ENCODE results near the gene CSRP2.

GRCh38 chr12:76916170-76916540 is 37.3 kb upstream of the CSRP2 start:
- TF ChIP-seq SIN3A (conservative IDR thresholded peaks at IDR 0.05 in 1 of 2, IDR thresholded peaks at IDR 0.05 in 1 of 2; ENCODE audit: low read depth in 1 of 2, low read length in 2 of 2) (no peak), USF2 (IDR thresholded peaks at IDR 0.05; ENCODE audit: low read length) (no peak), POLR2AphosphoS5 (IDR thresholded peaks at IDR 0.05; ENCODE audit: low read depth, low read length) (no peak), CTCF (IDR thresholded peaks at IDR 0.05; ENCODE audit: control extremely low read depth in 1 of 3, insufficient read depth in 1 of 3, low read depth in 1 of 3, low read length in 3 of 3) (no peak), POLR2A (IDR thresholded peaks at IDR 0.05; ENCODE audit: control extremely low read depth in 1 of 2, low read depth in 2 of 2, low read length in 2 of 2) (no peak), MAFK (IDR thresholded peaks at IDR 0.05; ENCODE audit: low read depth, low read length) (no peak), TAF7 (optimal IDR thresholded peaks at IDR 0.05; ENCODE audit: borderline replicate concordance, low read depth, low read length) (no peak), ATF2 (IDR thresholded peaks at IDR 0.05; ENCODE audit: low read length) (no peak), EGR1 (IDR thresholded peaks at IDR 0.05; ENCODE audit: borderline replicate concordance, low read depth, low read length) (no peak), YY1 (IDR thresholded peaks at IDR 0.05; ENCODE audit: low read depth, low read length) (no peak), GTF2F1 (IDR thresholded peaks at IDR 0.05; ENCODE audit: borderline replicate concordance, low read depth, low read length) (no peak)

All from H1 (cell line).